CD4-positive, alpha-beta T cell treated with Interleukin-10 for 1 hour (primary cell): ENCODE results near the gene MUC5B.
"Not testable (repeated sequence)": the region's sequence is repeated elsewhere in the genome, so short reads cannot be mapped to it uniquely, and the experiment has no call there.

Experiments
- DNase-seq: peaks from one replicate; pipeline ENCODE4 v3.0.0-alpha.2; 2020

Gene MUC5B

DNA sequence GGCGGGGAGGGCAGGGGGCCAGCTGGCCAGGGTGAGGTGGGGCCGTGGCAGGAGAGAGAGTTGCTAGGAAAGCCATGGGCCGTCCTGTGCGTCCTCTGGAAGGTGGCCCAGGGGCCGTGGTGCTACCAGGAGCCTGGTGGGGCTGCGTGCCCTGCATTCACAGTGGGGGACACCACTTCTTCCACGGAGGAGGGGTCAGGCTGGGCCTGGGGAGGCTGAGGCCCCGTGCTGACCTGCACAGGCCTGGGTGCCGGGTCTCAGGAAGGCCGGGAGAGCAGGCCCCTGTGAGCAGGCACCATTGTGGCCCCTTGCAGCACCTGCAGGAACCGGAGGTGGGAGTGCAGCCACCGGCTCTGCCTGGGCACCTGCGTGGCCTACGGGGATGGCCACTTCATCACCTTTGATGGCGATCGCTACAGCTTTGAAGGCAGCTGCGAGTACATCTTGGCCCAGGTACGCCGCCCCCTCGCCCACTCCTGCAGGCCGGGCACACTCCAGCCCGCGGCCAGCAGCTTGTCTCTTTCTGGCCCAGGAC lies 12.0 kb downstream of the MUC5B start:
- DNase-seq, result no peak

DNA sequence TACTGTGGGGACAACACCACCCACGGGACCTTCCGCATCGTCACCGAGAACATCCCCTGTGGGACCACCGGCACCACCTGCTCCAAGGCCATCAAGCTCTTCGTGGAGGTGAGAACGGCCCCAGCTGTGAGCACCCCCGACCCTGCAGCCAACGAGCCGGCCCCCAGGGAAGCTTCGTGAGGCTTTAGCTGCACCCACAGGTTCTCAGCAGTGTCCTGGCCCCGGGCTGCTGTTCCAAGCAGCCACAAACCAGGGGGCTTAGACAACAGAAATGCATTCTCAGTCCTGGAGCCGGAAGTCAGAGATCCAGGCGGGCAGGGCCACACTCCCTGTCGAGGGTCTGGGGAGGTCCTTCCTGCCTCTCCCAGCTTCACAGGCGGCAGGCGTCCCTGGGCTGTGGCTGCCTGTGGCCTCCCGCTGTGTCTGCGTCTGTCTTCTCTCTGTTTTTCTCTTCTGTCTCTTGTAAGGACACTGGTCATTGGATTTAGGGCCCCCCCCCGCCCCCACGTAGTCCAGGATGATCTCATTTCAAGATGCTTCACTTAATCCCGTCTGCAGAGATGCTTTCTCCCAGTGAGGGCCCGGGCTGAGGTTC lies 12.5 kb downstream of the MUC5B start:
- DNase-seq, result no peak

DNA sequence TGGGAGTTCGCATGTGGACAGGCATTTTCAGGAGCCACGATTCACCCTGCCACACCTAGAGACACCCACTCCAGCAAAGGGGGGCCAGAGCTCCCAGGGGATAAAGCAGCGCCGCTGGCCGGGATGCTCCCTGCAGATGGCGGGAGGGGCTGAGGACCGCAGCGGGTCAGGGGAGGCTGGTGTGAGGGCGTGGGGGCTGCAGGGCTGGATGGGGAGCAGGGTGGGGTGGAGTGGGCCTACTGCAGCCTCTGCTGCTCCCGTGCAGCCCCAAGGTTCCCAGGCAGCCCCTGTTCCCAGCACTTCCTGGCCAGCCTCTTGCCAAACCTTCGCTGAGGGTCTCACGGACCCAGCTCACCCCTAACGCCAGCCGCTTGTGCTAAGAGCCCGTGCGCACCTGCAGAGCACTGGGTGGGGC lies 13.0 kb downstream of the MUC5B start:
- no peak for DNase-seq

DNA sequence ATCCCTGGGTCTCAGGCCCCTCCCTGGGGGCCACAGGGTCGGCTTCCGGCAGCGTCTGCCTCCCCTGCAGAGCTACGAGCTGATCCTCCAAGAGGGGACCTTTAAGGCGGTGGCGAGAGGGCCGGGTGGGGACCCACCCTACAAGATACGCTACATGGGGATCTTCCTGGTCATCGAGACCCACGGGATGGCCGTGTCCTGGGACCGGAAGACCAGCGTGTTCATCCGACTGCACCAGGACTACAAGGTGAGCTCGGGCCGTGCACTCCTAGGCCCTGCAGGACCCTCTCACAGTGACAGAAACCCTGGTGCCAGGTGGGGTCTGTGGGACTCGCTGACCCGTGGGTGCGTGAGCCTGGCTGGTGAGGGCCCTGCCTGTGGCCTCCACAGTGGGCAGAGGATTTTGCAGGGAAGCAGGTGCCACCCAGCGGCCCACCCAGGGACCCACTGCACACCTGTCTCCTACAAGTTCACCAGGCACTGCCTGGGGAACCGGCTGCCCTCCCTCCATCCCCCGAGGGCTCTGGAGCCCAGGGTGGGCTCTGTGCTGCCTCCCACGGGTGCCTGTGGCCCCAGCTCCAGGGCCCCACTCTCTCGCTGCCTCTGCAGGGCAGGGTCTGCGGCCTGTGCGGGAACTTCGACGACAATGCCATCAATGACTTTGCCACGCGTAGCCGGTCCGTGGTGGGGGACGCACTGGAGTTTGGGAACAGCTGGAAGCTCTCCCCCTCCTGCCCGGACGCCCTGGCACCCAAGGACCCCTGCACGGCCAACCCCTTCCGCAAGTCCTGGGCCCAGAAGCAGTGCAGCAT lies 13.7 kb downstream of the MUC5B start:
- DNase-seq, result no peak

DNA sequence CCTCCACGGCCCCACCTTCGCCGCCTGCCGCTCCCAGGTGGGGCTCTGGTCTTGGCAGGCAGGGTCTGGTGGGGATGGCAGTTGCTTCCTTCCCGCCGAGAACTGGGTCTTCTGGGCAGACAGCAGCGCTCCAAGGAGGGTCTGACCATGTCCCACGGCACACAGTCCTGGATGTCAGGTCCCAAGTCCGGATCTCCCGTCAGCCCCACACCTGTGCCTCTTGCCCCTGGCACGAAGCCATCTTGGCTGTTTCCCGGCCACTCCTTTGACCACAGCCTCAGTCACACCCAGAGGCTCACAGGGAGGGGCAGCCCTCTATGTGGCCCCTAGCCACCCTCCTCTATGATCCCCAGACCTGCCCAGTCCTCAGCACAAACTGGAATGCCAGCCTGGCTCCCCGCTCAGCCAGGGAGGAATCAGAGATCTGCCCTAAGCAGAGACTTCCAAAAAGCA lies 14.3 kb downstream of the MUC5B start:
- DNase-seq, result no peak

DNA sequence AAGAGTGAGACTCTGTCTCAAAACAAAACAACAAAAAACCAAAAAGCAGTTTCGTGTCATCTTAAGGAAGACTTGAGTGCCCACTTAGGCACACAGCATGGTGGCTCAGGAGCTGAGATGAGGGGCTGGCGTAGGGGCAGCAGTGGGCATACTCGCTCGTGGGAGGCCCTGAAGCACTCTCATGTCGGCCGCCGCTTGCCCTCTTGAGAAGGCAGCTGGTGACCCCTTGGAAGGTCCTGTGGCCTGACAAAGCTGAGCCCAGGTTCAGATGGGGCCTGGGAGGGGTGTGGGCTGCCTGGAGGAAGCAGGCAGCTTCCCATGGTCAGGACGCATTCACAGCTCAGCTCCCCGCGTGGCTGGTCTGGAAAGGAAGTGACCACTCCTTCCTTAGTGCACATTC lies 15.0 kb downstream of the MUC5B start:
- no peak for DNase-seq

DNA sequence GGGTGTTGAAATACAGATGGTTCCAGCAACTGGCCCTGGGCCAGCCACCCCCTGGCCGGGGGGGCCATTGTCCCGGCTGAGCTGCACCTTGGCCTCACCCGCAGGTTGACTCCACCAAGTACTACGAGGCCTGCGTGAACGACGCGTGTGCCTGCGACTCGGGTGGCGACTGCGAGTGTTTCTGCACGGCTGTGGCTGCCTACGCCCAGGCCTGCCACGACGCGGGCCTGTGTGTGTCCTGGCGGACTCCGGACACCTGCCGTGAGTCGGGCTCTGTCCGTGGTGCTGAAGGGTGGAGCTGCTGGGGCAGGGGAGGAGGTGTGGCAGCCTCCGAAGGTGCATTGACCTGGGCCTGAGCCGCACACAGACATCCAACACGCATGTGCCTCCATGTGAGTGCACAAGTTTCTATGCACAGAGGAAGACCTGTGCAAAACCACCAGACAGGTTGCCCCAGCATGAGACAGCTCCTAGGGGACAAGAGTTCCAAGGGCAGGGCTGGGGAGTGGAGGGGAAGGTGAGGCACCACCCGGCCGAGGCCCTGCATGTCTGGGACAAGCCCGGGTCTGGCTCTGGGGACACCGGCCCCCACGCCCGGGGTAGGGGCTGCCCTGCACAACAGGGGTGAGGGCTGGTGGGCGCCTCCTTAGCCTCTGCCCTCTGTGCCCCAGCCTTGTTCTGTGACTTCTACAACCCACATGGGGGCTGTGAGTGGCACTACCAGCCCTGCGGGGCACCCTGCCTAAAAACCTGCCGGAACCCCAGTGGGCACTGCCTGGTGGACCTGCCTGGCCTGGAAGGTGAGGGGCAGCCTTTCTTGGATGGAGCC lies 16.1 kb downstream of the MUC5B start:
- DNase-seq, result no peak

DNA sequence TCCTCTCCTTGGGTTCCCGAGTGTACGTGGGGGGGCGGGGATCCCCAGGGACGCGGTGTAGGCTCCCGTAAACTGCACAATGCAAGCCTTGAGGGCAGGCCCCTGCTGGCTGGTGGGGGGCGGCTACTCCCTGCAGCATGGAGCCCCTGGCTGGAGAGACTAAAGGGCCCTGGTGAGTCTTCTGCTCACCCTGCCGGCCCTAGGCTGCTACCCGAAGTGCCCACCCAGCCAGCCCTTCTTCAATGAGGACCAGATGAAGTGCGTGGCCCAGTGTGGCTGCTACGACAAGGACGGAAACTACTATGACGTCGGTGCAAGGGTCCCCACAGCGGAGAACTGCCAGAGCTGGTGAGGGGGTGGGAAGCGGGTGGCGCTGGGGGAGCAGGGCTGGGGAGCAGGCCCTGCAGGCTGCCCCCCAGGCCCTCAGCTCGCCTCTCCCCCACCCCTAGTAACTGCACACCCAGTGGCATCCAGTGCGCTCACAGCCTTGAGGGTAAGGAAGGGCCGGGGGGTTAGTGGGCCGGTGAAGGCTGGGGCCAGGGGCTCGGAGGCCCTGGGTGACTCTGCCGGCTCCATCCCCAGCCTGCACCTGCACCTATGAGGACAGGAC lies 16.8 kb downstream of the MUC5B start:
- DNase-seq, result no peak

DNA sequence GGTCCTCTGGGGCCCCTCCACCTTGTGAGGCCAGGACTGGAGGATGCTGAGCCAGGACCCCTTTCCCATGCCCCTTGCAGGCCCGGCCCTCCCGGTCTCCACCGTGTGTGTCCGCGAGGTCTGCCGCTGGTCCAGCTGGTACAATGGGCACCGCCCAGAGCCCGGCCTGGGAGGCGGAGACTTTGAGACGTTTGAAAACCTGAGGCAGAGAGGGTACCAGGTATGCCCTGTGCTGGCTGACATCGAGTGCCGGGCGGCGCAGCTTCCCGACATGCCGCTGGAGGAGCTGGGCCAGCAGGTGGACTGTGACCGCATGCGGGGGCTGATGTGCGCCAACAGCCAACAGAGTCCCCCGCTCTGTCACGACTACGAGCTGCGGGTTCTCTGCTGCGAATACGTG lies 17.9 kb downstream of the MUC5B start:
- DNase-seq, result no peak

DNA sequence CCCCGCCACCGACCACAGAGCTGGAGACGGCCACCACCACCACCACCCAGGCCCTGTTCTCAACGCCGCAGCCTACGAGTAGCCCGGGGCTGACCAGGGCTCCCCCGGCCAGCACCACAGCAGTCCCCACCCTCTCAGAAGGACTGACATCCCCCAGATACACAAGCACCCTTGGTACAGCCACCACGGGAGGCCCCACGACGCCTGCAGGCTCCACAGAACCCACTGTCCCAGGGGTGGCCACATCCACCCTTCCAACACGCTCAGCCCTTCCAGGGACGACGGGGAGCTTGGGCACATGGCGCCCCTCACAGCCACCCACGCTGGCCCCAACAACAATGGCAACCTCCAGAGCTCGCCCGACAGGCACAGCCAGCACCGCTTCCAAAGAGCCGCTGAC lies 18.8 kb downstream of the MUC5B start:
- DNase-seq, result no peak

DNA sequence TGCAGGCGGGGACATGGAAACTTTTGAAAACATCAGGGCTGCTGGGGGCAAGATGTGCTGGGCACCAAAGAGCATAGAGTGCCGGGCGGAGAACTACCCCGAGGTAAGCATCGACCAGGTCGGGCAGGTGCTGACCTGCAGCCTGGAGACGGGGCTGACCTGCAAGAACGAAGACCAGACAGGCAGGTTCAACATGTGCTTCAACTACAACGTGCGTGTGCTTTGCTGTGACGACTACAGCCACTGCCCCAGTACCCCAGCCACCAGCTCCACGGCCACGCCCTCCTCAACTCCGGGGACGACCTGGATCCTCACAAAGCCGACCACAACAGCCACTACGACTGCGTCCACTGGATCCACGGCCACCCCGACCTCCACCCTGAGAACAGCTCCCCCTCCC lies 19.4 kb downstream of the MUC5B start:
- no peak for DNase-seq

DNA sequence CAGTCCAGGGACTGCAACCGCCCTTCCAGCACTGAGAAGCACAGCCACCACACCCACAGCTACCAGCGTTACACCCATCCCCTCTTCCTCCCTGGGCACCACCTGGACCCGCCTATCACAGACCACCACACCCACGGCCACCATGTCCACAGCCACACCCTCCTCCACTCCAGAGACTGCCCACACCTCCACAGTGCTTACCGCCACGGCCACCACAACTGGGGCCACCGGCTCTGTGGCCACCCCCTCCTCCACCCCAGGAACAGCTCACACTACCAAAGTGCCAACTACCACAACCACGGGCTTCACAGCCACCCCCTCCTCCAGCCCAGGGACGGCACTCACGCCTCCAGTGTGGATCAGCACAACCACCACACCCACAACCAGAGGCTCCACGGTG lies 19.9 kb downstream of the MUC5B start:
- DNase-seq, result not testable (repeated sequence)

DNA sequence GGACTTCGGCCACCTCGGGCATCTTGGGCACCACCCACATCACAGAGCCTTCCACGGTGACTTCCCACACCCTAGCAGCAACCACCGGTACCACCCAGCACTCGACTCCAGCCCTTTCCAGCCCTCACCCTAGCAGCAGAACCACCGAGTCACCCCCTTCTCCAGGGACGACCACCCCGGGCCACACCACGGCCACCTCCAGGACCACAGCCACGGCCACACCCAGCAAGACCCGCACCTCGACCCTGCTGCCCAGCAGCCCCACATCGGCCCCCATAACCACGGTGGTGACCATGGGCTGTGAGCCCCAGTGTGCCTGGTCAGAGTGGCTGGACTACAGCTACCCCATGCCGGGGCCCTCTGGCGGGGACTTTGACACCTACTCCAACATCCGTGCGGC lies 20.7 kb downstream of the MUC5B start:
- not testable (repeated sequence) for DNase-seq

DNA sequence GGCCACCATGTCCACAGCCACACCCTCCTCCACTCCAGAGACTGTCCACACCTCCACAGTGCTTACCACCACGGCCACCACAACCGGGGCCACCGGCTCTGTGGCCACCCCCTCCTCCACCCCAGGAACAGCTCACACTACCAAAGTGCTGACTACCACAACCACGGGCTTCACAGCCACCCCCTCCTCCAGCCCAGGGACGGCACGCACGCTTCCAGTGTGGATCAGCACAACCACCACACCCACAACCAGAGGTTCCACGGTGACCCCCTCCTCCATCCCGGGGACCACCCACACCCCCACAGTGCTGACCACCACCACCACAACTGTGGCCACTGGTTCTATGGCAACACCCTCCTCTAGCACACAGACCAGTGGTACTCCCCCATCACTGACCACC lies 21.7 kb downstream of the MUC5B start:
- DNase-seq, result not testable (repeated sequence)

DNA sequence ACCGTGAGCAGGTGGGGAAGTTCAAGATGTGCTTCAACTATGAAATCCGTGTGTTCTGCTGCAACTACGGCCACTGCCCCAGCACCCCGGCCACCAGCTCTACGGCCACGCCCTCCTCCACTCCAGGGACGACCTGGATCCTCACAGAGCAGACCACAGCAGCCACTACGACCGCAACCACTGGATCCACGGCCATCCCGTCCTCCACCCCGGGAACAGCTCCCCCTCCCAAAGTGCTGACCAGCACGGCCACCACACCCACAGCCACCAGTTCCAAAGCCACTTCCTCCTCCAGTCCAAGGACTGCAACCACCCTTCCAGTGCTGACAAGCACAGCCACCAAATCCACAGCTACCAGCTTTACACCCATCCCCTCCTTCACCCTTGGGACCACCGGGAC lies 22.9 kb downstream of the MUC5B start:
- DNase-seq, result not testable (repeated sequence)

DNA sequence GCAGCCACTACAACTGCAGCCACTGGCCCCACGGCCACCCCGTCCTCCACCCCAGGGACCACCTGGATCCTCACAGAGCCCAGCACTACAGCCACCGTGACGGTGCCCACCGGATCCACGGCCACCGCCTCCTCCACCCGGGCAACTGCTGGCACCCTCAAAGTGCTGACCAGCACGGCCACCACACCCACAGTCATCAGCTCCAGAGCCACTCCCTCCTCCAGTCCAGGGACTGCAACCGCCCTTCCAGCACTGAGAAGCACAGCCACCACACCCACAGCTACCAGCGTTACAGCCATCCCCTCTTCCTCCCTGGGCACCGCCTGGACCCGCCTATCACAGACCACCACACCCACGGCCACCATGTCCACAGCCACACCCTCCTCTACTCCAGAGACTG lies 23.4 kb downstream of the MUC5B start:
- not testable (repeated sequence) for DNase-seq

DNA sequence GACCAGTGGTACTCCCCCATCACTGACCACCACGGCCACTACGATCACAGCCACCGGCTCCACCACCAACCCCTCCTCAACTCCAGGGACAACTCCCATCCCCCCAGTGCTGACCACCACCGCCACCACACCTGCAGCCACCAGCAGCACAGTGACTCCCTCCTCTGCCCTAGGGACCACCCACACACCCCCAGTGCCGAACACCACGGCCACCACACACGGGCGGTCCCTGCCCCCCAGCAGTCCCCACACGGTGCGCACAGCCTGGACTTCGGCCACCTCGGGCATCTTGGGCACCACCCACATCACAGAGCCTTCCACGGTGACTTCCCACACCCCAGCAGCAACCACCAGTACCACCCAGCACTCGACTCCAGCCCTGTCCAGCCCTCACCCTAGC lies 24.2 kb downstream of the MUC5B start:
- DNase-seq, result not testable (repeated sequence)

DNA sequence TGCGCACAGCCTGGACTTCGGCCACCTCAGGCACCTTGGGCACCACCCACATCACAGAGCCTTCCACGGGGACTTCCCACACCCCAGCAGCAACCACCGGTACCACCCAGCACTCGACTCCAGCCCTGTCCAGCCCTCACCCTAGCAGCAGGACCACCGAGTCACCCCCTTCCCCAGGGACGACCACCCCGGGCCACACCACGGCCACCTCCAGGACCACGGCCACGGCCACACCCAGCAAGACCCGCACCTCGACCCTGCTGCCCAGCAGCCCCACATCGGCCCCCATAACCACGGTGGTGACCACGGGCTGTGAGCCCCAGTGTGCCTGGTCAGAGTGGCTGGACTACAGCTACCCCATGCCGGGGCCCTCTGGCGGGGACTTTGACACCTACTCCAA lies 26.1 kb downstream of the MUC5B start:
- not testable (repeated sequence) for DNase-seq

DNA sequence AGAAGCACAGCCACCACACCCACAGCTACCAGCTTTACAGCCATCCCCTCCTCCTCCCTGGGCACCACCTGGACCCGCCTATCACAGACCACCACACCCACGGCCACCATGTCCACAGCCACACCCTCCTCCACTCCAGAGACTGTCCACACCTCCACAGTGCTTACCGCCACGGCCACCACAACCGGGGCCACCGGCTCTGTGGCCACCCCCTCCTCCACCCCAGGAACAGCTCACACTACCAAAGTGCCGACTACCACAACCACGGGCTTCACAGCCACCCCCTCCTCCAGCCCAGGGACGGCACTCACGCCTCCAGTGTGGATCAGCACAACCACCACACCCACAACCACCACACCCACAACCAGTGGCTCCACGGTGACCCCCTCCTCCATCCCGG lies 27.5 kb downstream of the MUC5B start:
- not testable (repeated sequence) for DNase-seq

DNA sequence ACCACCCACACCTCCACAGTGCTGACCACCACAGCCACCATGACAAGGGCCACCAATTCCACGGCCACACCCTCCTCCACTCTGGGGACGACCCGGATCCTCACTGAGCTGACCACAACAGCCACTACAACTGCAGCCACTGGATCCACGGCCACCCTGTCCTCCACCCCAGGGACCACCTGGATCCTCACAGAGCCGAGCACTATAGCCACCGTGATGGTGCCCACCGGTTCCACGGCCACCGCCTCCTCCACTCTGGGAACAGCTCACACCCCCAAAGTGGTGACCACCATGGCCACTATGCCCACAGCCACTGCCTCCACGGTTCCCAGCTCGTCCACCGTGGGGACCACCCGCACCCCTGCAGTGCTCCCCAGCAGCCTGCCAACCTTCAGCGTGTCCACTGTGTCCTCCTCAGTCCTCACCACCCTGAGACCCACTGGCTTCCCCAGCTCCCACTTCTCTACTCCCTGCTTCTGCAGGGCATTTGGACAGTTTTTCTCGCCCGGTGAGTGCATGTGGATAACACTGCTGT lies 28.4 kb downstream of the MUC5B start:
- DNase-seq, result no peak

DNA sequence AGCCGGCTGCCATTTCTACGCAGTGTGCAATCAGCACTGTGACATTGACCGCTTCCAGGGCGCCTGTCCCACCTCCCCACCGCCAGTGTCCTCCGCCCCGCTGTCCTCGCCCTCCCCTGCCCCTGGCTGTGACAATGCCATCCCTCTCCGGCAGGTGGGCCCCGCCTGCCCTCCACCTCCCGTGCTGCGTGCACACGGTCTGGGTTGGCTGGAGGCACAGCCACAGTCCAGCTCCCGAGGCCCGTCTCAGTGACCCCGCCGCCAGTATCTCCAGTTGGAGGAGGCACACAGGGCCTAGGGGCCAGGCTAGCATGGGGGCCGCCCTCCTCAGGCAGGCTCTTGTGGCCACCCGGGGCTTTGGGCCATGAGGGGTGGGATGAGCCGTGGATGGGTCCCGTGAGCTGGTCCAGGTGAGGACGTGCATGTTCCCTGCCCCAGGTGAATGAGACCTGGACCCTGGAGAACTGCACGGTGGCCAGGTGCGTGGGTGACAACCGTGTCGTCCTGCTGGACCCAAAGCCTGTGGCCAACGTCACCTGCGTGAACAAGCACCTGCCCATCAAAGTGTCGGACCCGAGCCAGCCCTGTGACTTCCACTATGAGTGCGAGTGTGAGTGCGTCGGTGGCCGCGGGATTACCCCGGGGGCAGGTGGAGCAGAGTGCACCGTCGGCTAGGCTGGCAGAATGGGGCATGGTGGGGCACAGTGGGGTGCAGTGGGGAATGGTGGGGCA lies 29.7 kb downstream of the MUC5B start:
- DNase-seq, result no peak

DNA sequence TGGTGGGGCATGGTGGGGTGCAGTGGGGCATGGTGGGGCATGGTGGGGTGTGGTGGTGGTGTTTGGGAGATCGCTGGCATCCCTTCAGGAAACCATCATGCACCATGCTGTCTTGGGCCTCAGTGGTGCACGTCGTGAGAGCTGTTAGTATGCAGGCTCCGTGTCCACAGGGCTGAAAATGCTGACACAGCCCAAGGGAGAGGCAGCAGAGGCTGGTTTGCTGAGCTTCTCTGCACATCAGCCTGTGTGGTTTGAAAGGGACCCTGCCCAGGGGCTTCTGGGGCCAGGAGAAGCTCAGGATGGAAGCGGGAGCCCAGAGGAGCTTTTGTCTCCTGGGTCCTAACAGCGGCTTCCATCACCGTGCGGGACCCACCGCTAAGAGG lies 30.2 kb downstream of the MUC5B start:
- no peak for DNase-seq
